GM13976 (cell line): ENCODE measurements around the gene RNF40.

Experiments
- DNase-seq: peaks from one replicate; pipeline ENCODE4 v3.0.0; 2012; ENCODE audit warnings: low spot score
- CTCF ChIP-seq: IDR thresholded peaks from 2 replicates; pipeline ENCODE4 v1.5.1; 2012; ENCODE audit warnings: borderline replicate concordance, mild to moderate bottlenecking; ENCODE audit not compliant: insufficient read depth; ENCODE audit errors: extremely low read depth, missing control alignments, control extremely low read depth
- in situ Hi-C: fragments of 300-500 bp; cut with MboI; formaldehyde crosslinking; loops from one replicate; pipeline ENCODE4 v1.12.0; 2022; ENCODE audit warnings: low sequenced_read_pairs, mixed read lengths, inconsistent platforms; ENCODE audit not compliant: unreplicated experiment

RNF40 gene

GRCh38 chr16:30740364-30741251 lies 21.5 kb upstream of the RNF40 start:
- no peak for DNase-seq
- in situ Hi-C loops = no loop called here
- no peak for TF ChIP-seq CTCF

GRCh38 chr16:30741461-30741914 lies 20.6 kb upstream of the RNF40 start:
- in situ Hi-C loops = no loop called here
- DNase-seq = no peak
- no peak for TF ChIP-seq CTCF

- TF ChIP-seq CTCF = no peak
- in situ Hi-C loops = no loop called here
- no peak for DNase-seq
These were observed 18.4 kb upstream of the RNF40 start for GRCh38 chr16:30743716-30744115.

GRCh38 chr16:30744183-30744582 lies 17.9 kb upstream of the RNF40 start:
- no peak for DNase-seq
- in situ Hi-C loops = no loop called here
- TF ChIP-seq CTCF = no peak

GRCh38 chr16:30745082-30745481 lies 17.0 kb upstream of the RNF40 start:
- DNase-seq = no peak
- no peak for TF ChIP-seq CTCF
- in situ Hi-C loops = no loop called here

- TF ChIP-seq CTCF = no peak
- in situ Hi-C loops = no loop called here
- no peak for DNase-seq
These were observed 15.4 kb upstream of the RNF40 start for GRCh38 chr16:30746638-30747175.
